Naive thymus-derived CD4-positive, alpha-beta T cell (primary cell): ENCODE measurements around the gene TAF1C. TPM values are rescaled to one million over a fixed set of nuclear protein-coding genes. Genes with fewer than 3 reads are reported as not detected.
"Not testable (repeated sequence)": the region's sequence is repeated elsewhere in the genome, so short reads cannot be mapped to it uniquely, and the experiment has no call there.

ENCODE experiments used
- ATAC-seq: fragments of 150-1000 bp; cut with Tn5 transposase; 2 replicates; pipeline ENCODE4 v1.10.0; 2021; ENCODE audit warnings: mild to moderate bottlenecking, moderate library complexity
- CTCF ChIA-PET: fragments of 350-600 bp; sonication (Branson Sonifier 250); formaldehyde crosslinking; loops from one replicate; lab custom pipeline; 2021; ENCODE audit warnings: antibody characterized with exemption; lab: Charles Lee
- POLR2A ChIA-PET: fragments of 350-600 bp; sonication (Branson Sonifier 250); formaldehyde crosslinking; loops from one replicate; lab custom pipeline; 2021; ENCODE audit warnings: antibody characterized with exemption, inconsistent platforms; lab: Charles Lee
- DNase-seq, 9 donors: peaks; one replicate each; pipeline versions ENCODE4 v3.0.0 to v3.0.0-alpha.2; 2020 to 2022; ENCODE audit warnings: mixed read lengths in 1 of 9
- H3K27ac ChIP-seq: one replicate; pipeline ENCODE4 v1.7.0; 2013; ENCODE audit warnings: mild to moderate bottlenecking, low read depth, low read length, moderate library complexity
- H3K27me3 ChIP-seq, 2 donors: one replicate each; pipeline ENCODE4 v1.7.0; 2013; ENCODE audit warnings: low read length in 2 of 2, mild to moderate bottlenecking in 2 of 2, moderate library complexity in 2 of 2; ENCODE audit not compliant: control insufficient read depth in 2 of 2, insufficient read depth in 2 of 2
- H3K36me3 ChIP-seq, 3 experiments: 1 replicate in 2 of 3; 2 replicates in 1 of 3; pipeline ENCODE4 v1.7.0; 2013; ENCODE audit warnings: low read length in 3 of 3, mild to moderate bottlenecking in 3 of 3, moderate library complexity in 1 of 3; ENCODE audit not compliant: insufficient read depth in 3 of 3, control insufficient read depth in 2 of 3
- H3K4me1 ChIP-seq, 2 donors: one replicate each; pipeline ENCODE4 v1.7.0; 2013; ENCODE audit warnings: low read length in 2 of 2, mild to moderate bottlenecking in 2 of 2, moderate library complexity in 1 of 2; ENCODE audit not compliant: control insufficient read depth in 2 of 2, insufficient read depth in 2 of 2
- H3K4me3 ChIP-seq: 2 replicates; pipeline ENCODE4 v1.7.0; 2013; ENCODE audit warnings: mild to moderate bottlenecking, low read length
- H3K9me3 ChIP-seq, 3 experiments: 1 replicate in 2 of 3; 2 replicates in 1 of 3; pipeline ENCODE4 v1.7.0; 2013; ENCODE audit warnings: low read length in 3 of 3; ENCODE audit not compliant: control insufficient read depth in 2 of 3
- H3K27ac Mint-ChIP-seq, 9 donors: one replicate each; pipeline ENCODE4 v1.8.0; 2020 to 2022; ENCODE audit warnings: mixed read lengths in 9 of 9, mild to moderate bottlenecking in 8 of 9, moderate library complexity in 5 of 9, inconsistent platforms in 2 of 9
- H3K27me3 Mint-ChIP-seq, 5 donors: one replicate each; pipeline ENCODE4 v1.8.0; 2021 to 2022; ENCODE audit warnings: mixed read lengths in 5 of 5, mild to moderate bottlenecking in 1 of 5
- H3K36me3 Mint-ChIP-seq, 5 donors: one replicate each; pipeline ENCODE4 v1.8.0; 2020 to 2022; ENCODE audit warnings: mixed read lengths in 5 of 5, mild to moderate bottlenecking in 3 of 5, inconsistent platforms in 1 of 5
- H3K4me1 Mint-ChIP-seq, 7 donors: one replicate each; pipeline ENCODE4 v1.8.0; 2020 to 2022; ENCODE audit warnings: mixed read lengths in 7 of 7, mild to moderate bottlenecking in 3 of 7, inconsistent platforms in 1 of 7
- H3K4me3 Mint-ChIP-seq, 10 donors: one replicate each; pipeline ENCODE4 v1.8.0; 2020 to 2022; ENCODE audit warnings: mild to moderate bottlenecking in 10 of 10, mixed read lengths in 10 of 10, moderate library complexity in 6 of 10, inconsistent platforms in 2 of 10
- H3K9me3 Mint-ChIP-seq, 11 donors: one replicate each; pipeline ENCODE4 v1.8.0; 2020 to 2022; ENCODE audit warnings: mixed read lengths in 11 of 11, mild to moderate bottlenecking in 4 of 11, inconsistent platforms in 1 of 11, moderate library complexity in 1 of 11
- intact Hi-C, 2 donors: fragments of 100-400 bp; cut with micrococcal nuclease; formaldehyde crosslinking; loops; one replicate each; pipeline ENCODE4 v1.15.1; 2023
- polyA plus RNA-seq, 2 donors: library from polyadenylated mRNA; unstranded; fragments of 300-500 nt; fragmentation: Illumina TruSeq; gene quantifications; one replicate each; pipeline ENCODE4 v1.2.3, GENCODE V29; 2021
- total RNA-seq, 6 experiments: library from RNA in 5 of 6; stranded (reverse) in 5 of 6; gene quantifications; 1 replicate in 5 of 6; 2 replicates in 1 of 6; pipeline ENCODE4 v1.2.3 and lab custom pipeline; 2021 to 2026

TAF1C gene
- total and polyA plus RNA-seq, 7 experiments from 2014 or later, result 8.0 to 127 (median 84.8) TPM

DNA sequence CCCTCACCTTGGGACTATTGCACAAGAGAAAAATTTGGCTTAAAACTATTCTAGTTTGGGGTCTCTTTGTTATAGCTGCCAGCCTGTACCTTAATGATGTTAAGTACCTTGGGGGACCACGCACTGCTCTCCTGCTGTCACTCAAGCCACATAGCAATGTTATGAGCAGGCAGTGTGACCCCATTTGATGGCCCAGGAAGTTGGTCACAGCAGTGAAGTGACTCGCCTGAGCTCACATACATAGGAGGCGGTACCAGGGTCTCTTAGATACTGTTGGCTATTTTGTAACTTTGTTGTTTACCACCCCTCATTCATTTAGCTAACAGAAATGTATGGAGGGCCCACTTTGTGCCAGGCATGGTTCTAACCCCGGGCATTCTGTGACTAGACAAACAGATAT, 36.6 kb upstream of the TAF1C start:
- ChIA-PET POLR2A (no interaction called here), CTCF (interaction anchor here (0.6 kb wide), 1 partner anchor 309 kb away, joined by 3 read pairs; no protein-coding TSS in a partner anchor)
- Histone ChIP-seq H3K27ac (no peak overlapping the region), H3K9me3 (no peaks in the 10 kb centered on the region), H3K27me3 (no peaks in the 10 kb centered on the region), H3K36me3 (no peaks in the 10 kb centered on the region), H3K4me3 (no peak overlapping the region), H3K4me1 (no peaks in the 10 kb centered on the region)
- Mint-ChIP-seq H3K9me3 (no peaks in the 10 kb centered on the region), H3K36me3 (no peaks in the 10 kb centered on the region), H3K27me3 (peaks cover 4 to 20% (median 16%) of the 10 kb centered on the region in 5 donors), H3K27ac (no peak overlapping the region), H3K4me1 (no peaks in the 10 kb centered on the region), H3K4me3 (no peak overlapping the region)
- DNase-seq, result no peak
- no peak for ATAC-seq
- intact Hi-C loops, result no loop called here

DNA sequence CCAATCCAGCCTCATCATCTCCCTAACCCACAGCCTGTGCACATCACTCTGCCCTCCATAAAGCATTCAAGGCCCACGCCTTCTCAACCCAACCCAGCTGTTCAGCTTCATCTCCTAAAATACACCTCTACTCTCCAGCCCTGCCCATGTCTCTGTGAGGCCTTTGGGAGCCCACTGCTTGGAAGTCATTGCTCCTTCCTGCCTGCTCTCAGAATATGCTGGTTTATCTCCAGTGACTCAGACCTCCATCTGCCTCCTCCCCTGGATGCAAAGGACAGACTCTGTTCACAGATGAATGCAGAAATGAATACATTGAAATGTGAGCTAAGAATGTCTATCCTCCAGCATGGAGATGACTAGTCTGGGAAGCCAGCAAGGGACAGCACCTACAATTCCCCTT, 34.0 kb upstream of the TAF1C start:
- no peak for DNase-seq
- H3K27me3 ChIP-seq, result no peaks in the 10 kb centered on the region
- Mint-ChIP-seq H3K4me3 (no peak overlapping the region), H3K36me3 (no peaks in the 10 kb centered on the region), H3K4me1 (no peaks in the 10 kb centered on the region), H3K27ac (no peak overlapping the region), H3K27me3 (peaks cover 0 to 6% (median 4%) of the 10 kb centered on the region in 5 donors), H3K9me3 (no peaks in the 10 kb centered on the region)
- H3K4me1 ChIP-seq, result no peaks in the 10 kb centered on the region
- intact Hi-C loops, result no loop called here
- ChIA-PET CTCF (no interaction called here), POLR2A (no interaction called here)
- H3K27ac ChIP-seq, result no peak overlapping the region
- no peak for ATAC-seq
- H3K36me3 ChIP-seq, result no peaks in the 10 kb centered on the region
- no peaks in the 10 kb centered on the region for H3K9me3 ChIP-seq
- H3K4me3 ChIP-seq, result no peak overlapping the region

DNA sequence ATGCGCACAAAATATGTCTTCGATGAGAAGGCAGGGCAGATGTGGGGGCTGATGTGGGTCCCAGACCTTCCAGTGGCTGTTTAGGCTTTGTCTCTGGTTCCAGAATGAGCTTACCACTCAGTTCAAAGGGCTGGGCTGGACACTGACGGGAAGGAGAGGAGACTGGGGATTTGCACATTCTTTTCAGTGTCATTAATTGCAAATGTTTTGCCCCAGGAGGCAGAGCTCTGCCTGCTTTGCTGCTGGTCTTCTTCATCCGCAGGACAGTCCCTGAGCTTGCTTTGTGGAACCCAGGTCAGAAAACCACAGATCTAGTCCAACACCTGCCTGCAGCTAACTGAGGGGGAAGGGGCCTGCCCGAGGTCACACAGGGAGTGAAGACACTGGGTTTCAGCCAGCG, 32.1 kb upstream of the TAF1C start:
- no peak for ATAC-seq
- no peaks in the 10 kb centered on the region for H3K9me3 ChIP-seq

DNA sequence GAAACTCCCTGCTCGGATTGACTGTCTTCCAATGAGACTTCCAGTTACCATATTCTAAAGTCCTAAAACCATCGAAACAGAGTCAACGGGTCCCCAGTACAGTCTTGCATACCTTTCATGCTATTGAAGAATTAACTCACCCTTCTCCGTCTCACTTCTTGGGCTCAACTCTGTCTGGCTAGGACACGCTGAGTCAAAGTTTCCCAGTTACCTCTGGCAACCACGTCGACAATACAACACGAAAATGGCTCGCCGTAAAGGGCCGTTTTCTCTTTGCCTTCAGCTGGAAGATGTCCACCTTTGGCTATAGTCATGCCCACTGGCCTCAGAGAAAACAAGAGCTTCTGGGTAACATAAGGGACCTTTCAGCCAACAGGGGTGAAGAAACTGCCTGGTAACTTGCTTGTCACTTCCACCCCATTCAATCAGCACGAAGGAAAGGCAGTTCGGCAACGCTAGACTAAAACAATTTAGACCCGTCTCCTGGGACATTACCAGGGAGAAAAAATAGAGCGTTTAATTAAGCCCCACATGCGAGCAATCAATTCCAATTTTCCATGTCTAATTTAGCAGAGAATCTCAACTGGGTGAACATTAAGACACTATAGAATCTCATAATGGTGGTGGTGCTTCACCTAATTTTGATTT, 31.4 kb upstream of the TAF1C start:
- Histone ChIP-seq H3K36me3 (no peaks in the 10 kb centered on the region), H3K4me1 (no peaks in the 10 kb centered on the region), H3K9me3 (no peaks in the 10 kb centered on the region), H3K4me3 (no peak overlapping the region), H3K27ac (no peak overlapping the region), H3K27me3 (no peaks in the 10 kb centered on the region)
- DNase-seq (no peak), ATAC-seq (no peak)
- Mint-ChIP-seq H3K27ac (no peak overlapping the region), H3K4me1 (no peaks in the 10 kb centered on the region), H3K4me3 (no peak overlapping the region), H3K27me3 (peaks cover 0 to 3% (median 0%) of the 10 kb centered on the region in 5 donors), H3K9me3 (no peaks in the 10 kb centered on the region), H3K36me3 (no peaks in the 10 kb centered on the region)
- POLR2A ChIA-PET, result no interaction called here
- CTCF ChIA-PET, result no interaction called here
- intact Hi-C loops, result no loop called here

More for the DNA sequence above, 32.1 kb upstream of the TAF1C start:
- ChIA-PET POLR2A (no interaction called here), CTCF (no interaction called here)
- Mint-ChIP-seq H3K27ac (no peak overlapping the region), H3K4me3 (no peak overlapping the region), H3K9me3 (no peaks in the 10 kb centered on the region), H3K4me1 (no peaks in the 10 kb centered on the region), H3K27me3 (peaks cover 0 to 3% (median 0%) of the 10 kb centered on the region in 5 donors), H3K36me3 (no peaks in the 10 kb centered on the region)
- H3K4me3 ChIP-seq, result no peak overlapping the region
- no peak overlapping the region for H3K27ac ChIP-seq
- intact Hi-C loops, result no loop called here
- DNase-seq, result no peak
- no peaks in the 10 kb centered on the region for H3K27me3 ChIP-seq
- H3K36me3 ChIP-seq, result no peaks in the 10 kb centered on the region
- no peaks in the 10 kb centered on the region for H3K4me1 ChIP-seq

DNA sequence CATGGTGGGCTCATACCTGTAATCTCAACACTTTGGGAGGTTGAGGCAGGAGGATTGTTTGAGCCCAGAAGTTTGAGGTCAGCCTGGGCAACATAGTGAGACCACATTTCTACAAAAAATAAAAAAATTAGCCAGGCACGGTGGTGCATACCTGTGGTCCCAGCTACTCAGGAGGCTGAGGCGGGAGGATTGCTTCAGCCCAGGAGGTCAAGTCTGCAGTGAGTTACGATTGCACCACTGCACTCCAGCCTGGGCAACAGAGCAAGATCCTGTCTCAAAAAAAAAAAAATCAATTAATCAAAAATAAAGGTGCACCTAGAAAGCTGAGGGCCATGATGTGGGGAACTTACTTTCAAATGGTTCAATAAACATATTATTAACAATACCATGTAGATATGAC, 29.3 kb upstream of the TAF1C start:
- H3K36me3 ChIP-seq, CTCF ChIA-PET, H3K27ac ChIP-seq, H3K4me3 ChIP-seq, H3K9me3 ChIP-seq, ATAC-seq, DNase-seq, intact Hi-C loops, H3K27ac Mint-ChIP-seq, H3K27me3 Mint-ChIP-seq, H3K4me3 Mint-ChIP-seq, H3K4me1 Mint-ChIP-seq, H3K36me3 Mint-ChIP-seq, H3K27me3 ChIP-seq, H3K4me1 ChIP-seq, H3K9me3 Mint-ChIP-seq, POLR2A ChIA-PET: not testable (repeated sequence)

DNA sequence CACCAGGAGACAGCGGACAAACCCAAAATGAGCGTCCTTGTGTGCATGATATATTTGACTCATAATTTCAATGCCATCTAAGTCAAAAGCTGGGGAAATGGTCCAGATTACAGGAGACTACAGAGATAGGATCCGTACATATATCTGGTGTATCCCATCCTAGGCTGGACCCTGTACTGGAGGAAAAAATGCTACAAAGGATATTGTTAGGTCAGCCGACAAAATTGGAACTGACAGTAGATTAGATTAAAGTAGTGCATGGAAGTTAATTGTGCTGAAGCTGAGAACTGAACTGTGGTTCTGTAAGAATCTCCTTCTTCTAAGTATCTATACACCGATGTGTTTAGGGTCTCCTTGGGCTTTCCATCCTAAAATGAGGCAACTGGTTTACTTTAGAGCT, 28.7 kb upstream of the TAF1C start:
- no peaks in the 10 kb centered on the region for H3K27me3 Mint-ChIP-seq
- H3K4me1 Mint-ChIP-seq, result no peaks in the 10 kb centered on the region
- H3K9me3 Mint-ChIP-seq, result no peaks in the 10 kb centered on the region
- H3K36me3 Mint-ChIP-seq, result no peaks in the 10 kb centered on the region
- no peak for ATAC-seq
- DNase-seq, result no peak
- H3K27me3 ChIP-seq, result no peaks in the 10 kb centered on the region
- no peak overlapping the region for H3K4me3 ChIP-seq
- H3K27ac Mint-ChIP-seq, result no peak overlapping the region
- H3K4me3 Mint-ChIP-seq, result no peak overlapping the region
- no peaks in the 10 kb centered on the region for H3K36me3 ChIP-seq
- H3K4me1 ChIP-seq, result no peaks in the 10 kb centered on the region
- intact Hi-C loops, result no loop called here
- ChIA-PET CTCF (no interaction called here), POLR2A (interaction anchor here (0.6 kb wide), 1 partner anchor 54 kb away, joined by 3 read pairs; no protein-coding TSS in a partner anchor)
- no peaks in the 10 kb centered on the region for H3K9me3 ChIP-seq
- no peak overlapping the region for H3K27ac ChIP-seq

DNA sequence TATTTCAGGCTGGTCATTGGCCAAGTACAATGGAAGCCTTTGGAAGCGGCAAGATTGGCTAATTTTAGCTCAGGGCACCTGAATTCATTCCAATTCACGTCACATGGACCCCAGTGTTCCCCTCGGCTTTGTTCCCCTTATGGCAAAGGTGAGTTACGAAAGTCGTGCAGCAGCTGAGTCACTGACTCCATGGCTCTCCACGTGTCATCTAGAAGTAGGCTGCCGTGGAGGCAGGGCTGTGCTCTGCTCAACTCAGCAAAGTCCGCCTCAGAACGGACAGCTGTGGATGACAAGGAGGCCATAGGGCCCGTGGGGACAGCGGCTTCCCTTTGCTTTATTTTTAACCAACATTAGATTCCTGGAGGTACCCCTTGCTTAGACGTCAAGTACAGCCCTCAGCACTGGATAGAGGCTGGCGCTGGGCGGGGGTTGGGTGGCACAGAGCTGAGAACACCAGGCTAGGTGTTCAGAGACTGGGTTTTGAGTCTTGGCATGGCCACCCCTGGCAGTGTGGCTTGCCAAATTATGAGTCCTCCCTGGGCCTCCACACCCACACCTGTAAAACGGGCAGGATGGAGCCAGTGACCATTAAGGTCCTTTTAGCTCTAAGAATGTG, 27.7 kb upstream of the TAF1C start:
- Mint-ChIP-seq H3K36me3 (no peaks in the 10 kb centered on the region), H3K4me1 (no peaks in the 10 kb centered on the region), H3K9me3 (no peaks in the 10 kb centered on the region), H3K27ac (no peak overlapping the region), H3K4me3 (no peak overlapping the region), H3K27me3 (no peaks in the 10 kb centered on the region)
- Histone ChIP-seq H3K4me3 (no peak overlapping the region), H3K4me1 (no peaks in the 10 kb centered on the region), H3K9me3 (no peaks in the 10 kb centered on the region), H3K27ac (no peak overlapping the region), H3K27me3 (no peaks in the 10 kb centered on the region), H3K36me3 (no peaks in the 10 kb centered on the region)
- DNase-seq (no peak), ATAC-seq (no peak)
- intact Hi-C loops, result no loop called here
- ChIA-PET CTCF (no interaction called here), POLR2A (interaction anchor here (0.6 kb wide), 1 partner anchor 55 kb away, joined by 3 read pairs; no protein-coding TSS in a partner anchor)
